Brain microvascular endothelial cell (primary cell): ENCODE data around the gene KRT77.

Experiments used
- DNase-seq: peaks from one replicate; pipeline ENCODE4 v3.0.0-alpha.2; 2020
- H3K27ac ChIP-seq: fragments of 250-450 bp; sonication (Bioruptor Pico); 2 replicates; pipeline ENCODE4 v1.5.1; 2020; ENCODE audit warnings: mild to moderate bottlenecking, moderate library complexity
- H3K27me3 ChIP-seq: fragments of 250-450 bp; sonication (Bioruptor Pico); replicated peaks from 2 replicates; pipeline ENCODE4 v1.5.1; 2020; ENCODE audit warnings: mild to moderate bottlenecking
- H3K36me3 ChIP-seq: fragments of 250-450 bp; sonication (Bioruptor Pico); replicated peaks from 2 replicates; pipeline ENCODE4 v1.5.1; 2020; ENCODE audit warnings: mild to moderate bottlenecking
- H3K4me3 ChIP-seq: 2 replicates; pipeline ENCODE4 v1.5.1; 2011; ENCODE audit warnings: low read depth, mild to moderate bottlenecking, control low read depth, low read length, moderate library complexity
- in situ Hi-C: cut with HindIII; loops from 2 replicates; pipeline ENCODE4 v1.10.0; 2017; ENCODE audit warnings: low sequenced_read_pairs, low pct_ligation_motif_present
- TF ChIP-seq, protein P1 (sequence below): IDR thresholded peaks from 2 replicates; pipeline ENCODE4 v1.5.1; 2011; ENCODE audit warnings: low read depth, mild to moderate bottlenecking, moderate library complexity, low read length, control low read depth, inconsistent platforms; ENCODE audit errors: missing control alignments

KRT77 gene

DNA sequence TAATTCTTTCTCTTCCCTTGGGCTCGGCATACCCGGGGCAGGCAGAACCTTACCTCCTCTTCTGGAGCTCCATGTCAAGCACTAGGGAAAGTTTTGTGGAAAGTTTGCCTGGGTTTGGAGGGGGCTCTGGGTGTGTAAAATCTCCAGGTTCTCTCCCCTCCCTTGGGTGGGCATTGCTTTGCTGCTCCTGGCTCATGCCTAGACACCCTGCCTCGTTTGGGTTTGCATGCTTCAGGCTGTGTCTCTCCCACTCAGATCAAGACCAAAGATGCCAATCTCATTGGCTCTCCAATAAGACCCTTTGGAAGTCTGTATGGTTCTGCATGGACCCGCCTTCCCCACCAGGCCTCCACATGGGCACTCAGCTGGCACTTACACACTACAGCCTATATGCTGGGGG is 45.1 kb downstream of the KRT77 start:
- DNase-seq = no peak
- in situ Hi-C loops = no loop called here
- H3K36me3 ChIP-seq = no peaks in the 10 kb centered on the region
- no peak overlapping the region for H3K27ac ChIP-seq
- TF ChIP-seq, protein P1, sequence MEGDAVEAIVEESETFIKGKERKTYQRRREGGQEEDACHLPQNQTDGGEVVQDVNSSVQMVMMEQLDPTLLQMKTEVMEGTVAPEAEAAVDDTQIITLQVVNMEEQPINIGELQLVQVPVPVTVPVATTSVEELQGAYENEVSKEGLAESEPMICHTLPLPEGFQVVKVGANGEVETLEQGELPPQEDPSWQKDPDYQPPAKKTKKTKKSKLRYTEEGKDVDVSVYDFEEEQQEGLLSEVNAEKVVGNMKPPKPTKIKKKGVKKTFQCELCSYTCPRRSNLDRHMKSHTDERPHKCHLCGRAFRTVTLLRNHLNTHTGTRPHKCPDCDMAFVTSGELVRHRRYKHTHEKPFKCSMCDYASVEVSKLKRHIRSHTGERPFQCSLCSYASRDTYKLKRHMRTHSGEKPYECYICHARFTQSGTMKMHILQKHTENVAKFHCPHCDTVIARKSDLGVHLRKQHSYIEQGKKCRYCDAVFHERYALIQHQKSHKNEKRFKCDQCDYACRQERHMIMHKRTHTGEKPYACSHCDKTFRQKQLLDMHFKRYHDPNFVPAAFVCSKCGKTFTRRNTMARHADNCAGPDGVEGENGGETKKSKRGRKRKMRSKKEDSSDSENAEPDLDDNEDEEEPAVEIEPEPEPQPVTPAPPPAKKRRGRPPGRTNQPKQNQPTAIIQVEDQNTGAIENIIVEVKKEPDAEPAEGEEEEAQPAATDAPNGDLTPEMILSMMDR = no peak
- no peak overlapping the region for H3K4me3 ChIP-seq
- peaks cover 7% of the 10 kb centered on the region for H3K27me3 ChIP-seq

DNA sequence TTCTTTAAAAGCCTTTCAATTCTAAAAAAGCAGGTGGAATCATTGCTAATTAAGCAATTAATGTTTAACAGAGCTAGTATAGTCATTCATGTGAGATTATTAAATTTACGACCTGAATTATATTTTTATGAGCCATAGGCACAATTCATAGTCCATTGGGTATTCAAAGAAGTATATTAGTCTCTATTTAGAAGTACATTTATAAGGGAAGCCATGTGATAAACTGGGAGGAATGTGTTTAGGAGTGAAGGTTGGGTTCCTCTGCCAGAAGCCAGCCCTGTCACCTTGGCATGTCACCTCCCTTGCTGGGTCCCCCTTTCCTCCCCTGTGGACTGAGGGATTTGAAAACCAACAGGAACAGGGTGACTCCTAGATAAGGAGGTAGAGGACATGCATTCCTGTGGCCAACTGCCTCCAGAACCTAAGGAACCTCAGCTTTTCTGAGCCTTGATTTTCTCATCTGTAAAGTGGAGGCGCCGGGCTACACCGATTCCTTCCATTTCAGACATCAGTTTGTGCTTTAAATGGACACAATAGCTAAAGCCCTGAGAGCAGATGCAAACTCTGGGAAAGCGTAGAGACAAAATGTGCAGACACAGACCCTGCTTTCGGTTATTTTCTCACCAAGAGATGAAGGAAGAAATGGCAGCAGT is 45.9 kb downstream of the KRT77 start:
- in situ Hi-C loops = no loop called here
- TF ChIP-seq, protein P1 = no peak

DNA sequence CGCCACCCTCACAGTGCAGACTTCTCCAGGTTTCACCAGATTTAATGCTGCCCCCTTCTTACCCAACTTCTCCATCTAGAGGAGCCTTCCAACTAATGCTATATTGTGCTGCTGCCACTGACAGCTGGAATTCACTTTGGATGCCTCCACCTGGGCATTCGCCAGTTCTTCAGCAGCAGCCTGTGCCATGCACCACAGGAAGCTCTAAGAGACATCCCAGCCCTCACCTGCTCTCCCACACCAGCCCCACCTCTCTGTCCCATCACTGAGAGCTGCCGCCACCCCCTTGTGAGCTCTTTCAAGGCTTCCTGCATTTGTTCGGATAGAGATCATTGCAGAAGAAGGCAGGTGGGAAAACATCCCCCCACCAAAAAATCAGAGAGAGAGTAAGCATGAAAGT is 46.7 kb downstream of the KRT77 start:
- Histone ChIP-seq H3K27ac (no peak overlapping the region), H3K4me3 (no peak overlapping the region), H3K36me3 (no peaks in the 10 kb centered on the region), H3K27me3 (peaks cover 7% of the 10 kb centered on the region)
- TF ChIP-seq, protein P1 = no peak
- in situ Hi-C loops = no loop called here
- DNase-seq = no peak

More for the DNA sequence above, 45.9 kb downstream of the KRT77 start:
- Histone ChIP-seq H3K27me3 (peaks cover 7% of the 10 kb centered on the region), H3K27ac (no peak overlapping the region), H3K36me3 (no peaks in the 10 kb centered on the region), H3K4me3 (no peak overlapping the region)
- no peak for DNase-seq

DNA sequence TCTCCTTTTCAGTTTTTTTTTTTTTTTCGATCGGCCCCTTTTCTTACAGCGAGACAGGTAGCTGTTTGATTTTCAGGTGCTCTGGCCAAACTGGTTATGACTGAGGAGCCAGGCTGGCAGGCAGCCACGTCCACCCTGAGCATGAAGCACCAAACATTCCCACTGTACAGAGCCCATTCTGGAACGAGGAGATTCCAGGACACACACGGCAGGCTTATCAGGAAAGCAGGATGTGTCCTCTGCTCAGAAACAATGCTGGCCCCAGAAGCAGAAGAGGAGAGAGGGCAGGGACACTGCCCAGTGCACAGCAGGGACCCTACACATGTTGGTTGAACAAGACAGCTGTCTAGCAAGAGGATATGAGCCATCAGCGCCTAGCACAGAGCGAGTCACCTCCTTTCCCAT is 47.6 kb downstream of the KRT77 start:
- Histone ChIP-seq H3K36me3 (no peaks in the 10 kb centered on the region), H3K27ac (no peak overlapping the region), H3K4me3 (no peak overlapping the region), H3K27me3 (peaks cover 7% of the 10 kb centered on the region)
- no peak for DNase-seq
- TF ChIP-seq, protein P1 = no peak
- in situ Hi-C loops = no loop called here

DNA sequence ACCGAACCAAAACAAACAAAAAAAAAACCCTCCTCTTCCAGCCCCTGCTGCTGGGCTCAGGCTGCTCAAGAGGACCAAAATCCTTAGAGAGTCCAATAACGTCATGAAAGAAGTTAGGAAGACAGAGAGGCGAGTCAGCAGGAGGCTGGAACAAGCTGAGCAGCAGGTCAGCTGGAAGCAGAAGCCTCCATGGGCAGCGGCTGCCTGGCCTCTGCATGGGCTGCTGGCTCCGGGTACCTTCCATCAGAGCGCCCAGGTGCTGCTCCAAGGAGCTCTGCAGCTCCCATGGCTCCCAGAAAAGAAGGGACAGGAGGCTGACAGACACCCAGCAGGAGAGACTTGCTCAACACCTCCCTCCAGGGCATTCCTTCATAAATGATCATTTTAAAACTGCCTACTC is 48.1 kb downstream of the KRT77 start:
- Histone ChIP-seq H3K36me3 (no peaks in the 10 kb centered on the region), H3K27me3 (peaks cover 7% of the 10 kb centered on the region), H3K4me3 (no peak overlapping the region), H3K27ac (no peak overlapping the region)
- in situ Hi-C loops = no loop called here
- TF ChIP-seq, protein P1 = no peak
- no peak for DNase-seq

DNA sequence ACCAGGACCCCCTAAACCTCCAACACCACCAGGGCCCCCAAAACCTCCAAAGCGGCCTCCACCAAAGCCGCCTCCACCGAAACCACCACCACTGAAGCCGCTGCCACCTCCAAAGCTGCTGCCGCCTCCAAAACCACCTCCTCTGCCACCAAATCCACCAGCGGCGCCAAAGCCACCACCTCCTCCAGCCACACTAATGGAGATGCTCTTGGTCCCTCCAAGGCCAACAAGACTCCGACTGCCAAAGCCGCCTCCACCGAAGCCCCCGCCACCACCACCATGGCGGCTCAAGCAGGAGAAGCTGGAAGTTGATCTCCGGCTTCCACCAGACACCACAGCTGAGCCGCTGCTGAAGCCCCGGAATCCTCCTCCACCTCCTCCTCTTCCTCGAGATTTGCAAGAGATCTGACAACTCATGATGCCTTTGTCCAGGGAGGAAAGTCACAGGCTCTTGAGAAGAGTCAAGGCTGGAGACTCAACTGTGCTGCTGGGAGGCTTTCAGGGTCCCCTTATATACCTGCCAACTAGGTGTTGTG is 51.5 kb downstream of the KRT77 start, which contains the start of gene KRT2:
KRT2 (minus strand) TSS at position 486 of the 536 bp plus-strand sequence; CDS start at position 417, 69 bp downstream.
- Histone ChIP-seq H3K36me3 (no peaks in the 10 kb centered on the region), H3K4me3 (no peak within 1 kb of the TSS), H3K27me3 (peaks cover 7% of the 10 kb centered on the region), H3K27ac (no peak within 1 kb of the TSS)
- in situ Hi-C loops = no loop called here
- TF ChIP-seq, protein P1 = no peak
- no peak for DNase-seq
